HepG2 (cell line): ENCODE data around the gene TSSK3. TPM values are rescaled to one million over a fixed set of nuclear protein-coding genes. Genes with fewer than 3 reads are reported as not detected.

Source experiments
- CCAR2 ChIP-seq: fragments of 200-400 bp; formaldehyde crosslinking; optimal IDR thresholded peaks from 2 replicates; pipeline ENCODE3; 2018; ENCODE audit warnings: low read depth, mild to moderate bottlenecking, low read length, moderate library complexity
- ETS1 ChIP-seq: sonication (generic); formaldehyde crosslinking; IDR thresholded peaks from 2 replicates; pipeline ENCODE4 v1.4.0; 2020; ENCODE audit warnings: missing genetic modification reagents
- HCFC1 ChIP-seq: fragments of 150-350 bp; IDR thresholded peaks from 2 replicates; pipeline ENCODE4 v1.6.1; 2014; ENCODE audit warnings: low read depth, low read length
- RBFOX2 ChIP-seq: fragments of 200-400 bp; formaldehyde crosslinking; IDR thresholded peaks from 2 replicates; pipeline ENCODE4 v1.6.1; 2017; ENCODE audit warnings: low read depth, mild to moderate bottlenecking, low read length
- RNF2 ChIP-seq: fragments of 450-650 bp; conservative IDR thresholded peaks from 2 replicates; pipeline ENCODE4 v1.6.1; 2016; ENCODE audit warnings: low read depth
- ZFP1 ChIP-seq: IDR thresholded peaks from 2 replicates; pipeline ENCODE4 v1.6.1; 2016
- ZFP90 ChIP-seq: sonication (generic); formaldehyde crosslinking; IDR thresholded peaks from 2 replicates; pipeline ENCODE4 v1.8.0; 2022; ENCODE audit warnings: missing genetic modification reagents, mild to moderate bottlenecking, inconsistent platforms, borderline replicate concordance
- ZNF264 ChIP-seq: sonication (generic); formaldehyde crosslinking; IDR thresholded peaks from 2 replicates; pipeline ENCODE4 v1.4.0; 2020; ENCODE audit warnings: missing genetic modification reagents
- ZNF274 ChIP-seq: sonication (generic); formaldehyde crosslinking; IDR thresholded peaks from 2 replicates; pipeline ENCODE4 v1.5.1; 2020; ENCODE audit warnings: mild to moderate bottlenecking, missing genetic modification reagents
- ZNF276 ChIP-seq: sonication (generic); formaldehyde crosslinking; IDR thresholded peaks from 2 replicates; pipeline ENCODE4 v1.4.0; 2020; ENCODE audit warnings: mild to moderate bottlenecking, low read depth, missing genetic modification reagents
- ZNF350 ChIP-seq: sonication (generic); formaldehyde crosslinking; IDR thresholded peaks from 2 replicates; pipeline ENCODE4 v1.4.0; 2020; ENCODE audit warnings: mild to moderate bottlenecking, low read depth, missing genetic modification reagents, borderline replicate concordance
- ZNF530 ChIP-seq: sonication (generic); formaldehyde crosslinking; IDR thresholded peaks from 2 replicates; pipeline ENCODE4 v1.5.0; 2020; ENCODE audit warnings: low read depth, mild to moderate bottlenecking, missing genetic modification reagents
- ZNF687 ChIP-seq: sonication (generic); formaldehyde crosslinking; IDR thresholded peaks from 2 replicates; pipeline ENCODE4 v1.5.1; 2020; ENCODE audit warnings: mild to moderate bottlenecking, missing genetic modification reagents, moderate library complexity
- ZNF720 ChIP-seq: sonication (generic); formaldehyde crosslinking; IDR thresholded peaks from 2 replicates; pipeline ENCODE4 v1.4.0; 2020; ENCODE audit warnings: missing genetic modification reagents
- ZNF75D ChIP-seq: sonication (generic); formaldehyde crosslinking; IDR thresholded peaks from 2 replicates; pipeline ENCODE4 v1.8.1; 2023; ENCODE audit warnings: missing genetic modification reagents, mild to moderate bottlenecking, borderline replicate concordance
- ZZZ3 ChIP-seq: sonication (generic); formaldehyde crosslinking; IDR thresholded peaks from 2 replicates; pipeline ENCODE4 v1.4.0; 2020; ENCODE audit warnings: missing genetic modification reagents, mild to moderate bottlenecking, borderline replicate concordance
- polyA plus RNA-seq, 8 experiments: library from polyadenylated mRNA; depleted of rRNA in 3 of 8; stranded (reverse) in 7 of 8; unstranded in 1 of 8; fragments of >200 nt; fragmentation: Illumina TruSeq in 4 of 8; extraction: Trizol in 4 of 8; gene quantifications; 2 replicates each; pipeline versions ENCODE4 v1.2.1 to v1.2.3, GENCODE V29; 2011 to 2016; ENCODE audit warnings: low read depth in 4 of 8, missing spikeins in 1 of 8, mixed read lengths in 1 of 8; ENCODE audit not compliant: insufficient read depth in 1 of 8
- total RNA-seq, 5 experiments: library from RNA; depleted of rRNA; stranded (reverse); fragments of >200 nt; fragmentation: Illumina TruSeq; extraction: Trizol; gene quantifications; 2 replicates each; pipeline ENCODE4 v1.2.3, GENCODE V29; 2016; ENCODE audit warnings: low read depth in 1 of 5
- TF ChIP-seq, protein P1 (sequence below): sonication (generic); formaldehyde crosslinking; IDR thresholded peaks from 2 replicates; pipeline ENCODE4 v1.5.0; 2020; ENCODE audit warnings: missing genetic modification reagents
- TF ChIP-seq, protein P2 (sequence below): sonication (generic); formaldehyde crosslinking; IDR thresholded peaks from 2 replicates; pipeline ENCODE4 v1.5.0; 2020; ENCODE audit warnings: missing genetic modification reagents
- TF ChIP-seq, protein P3 (sequence below): fragments of 450-650 bp; IDR thresholded peaks from 2 replicates; pipeline ENCODE4 v1.6.1; 2017

The TSSK3 gene
- total and polyA plus RNA-seq, 2 of the 13 experiments (the other 11 are each of a cell fraction or from before 2014, with no cell fraction given), result 1.0 to 1.1 TPM

DNA sequence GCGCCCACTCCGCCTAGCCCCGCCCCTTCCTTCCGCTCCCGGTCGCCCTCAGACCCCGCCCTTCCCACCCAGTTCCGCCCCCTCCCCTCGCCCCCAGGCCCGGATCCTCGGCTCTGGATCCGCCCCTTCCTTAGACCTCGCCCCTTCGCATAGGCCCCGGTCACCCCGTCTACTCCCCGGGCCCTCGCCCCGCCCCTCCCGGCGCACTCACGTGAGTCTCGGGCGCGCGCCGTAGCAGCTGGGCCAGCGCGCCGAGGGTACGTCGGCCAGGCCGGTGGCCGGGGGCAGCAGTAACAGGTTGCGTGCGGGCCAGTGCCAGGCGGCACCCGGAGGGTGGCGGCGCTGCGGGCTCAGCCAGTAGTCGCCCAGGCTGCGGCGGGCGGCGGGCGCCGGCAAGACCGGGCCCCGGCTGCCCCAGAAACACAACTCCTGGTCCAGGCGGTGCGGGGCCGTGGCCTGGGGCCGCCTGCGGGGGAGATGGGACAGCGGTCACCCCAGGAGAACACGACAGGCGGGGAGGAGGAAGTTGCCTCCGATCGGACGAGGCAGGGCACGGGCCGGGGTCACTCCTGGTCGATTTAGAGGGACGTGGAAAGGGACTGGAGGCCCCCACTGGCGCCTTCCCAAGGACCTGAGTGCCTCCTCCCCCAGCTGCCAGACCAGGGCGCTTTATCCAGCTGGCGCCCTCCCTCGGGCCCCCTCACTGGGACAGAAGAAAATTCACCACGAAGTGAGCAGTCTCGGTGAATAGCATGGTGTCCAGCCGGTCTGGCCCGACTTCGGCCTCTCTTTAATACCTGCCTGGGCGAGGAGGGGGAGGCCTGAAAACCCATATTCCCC, 10.7 kb upstream of the TSSK3 start (continued):
- TF ChIP-seq, protein P1, sequence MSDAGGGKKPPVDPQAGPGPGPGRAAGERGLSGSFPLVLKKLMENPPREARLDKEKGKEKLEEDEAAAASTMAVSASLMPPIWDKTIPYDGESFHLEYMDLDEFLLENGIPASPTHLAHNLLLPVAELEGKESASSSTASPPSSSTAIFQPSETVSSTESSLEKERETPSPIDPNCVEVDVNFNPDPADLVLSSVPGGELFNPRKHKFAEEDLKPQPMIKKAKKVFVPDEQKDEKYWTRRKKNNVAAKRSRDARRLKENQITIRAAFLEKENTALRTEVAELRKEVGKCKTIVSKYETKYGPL, result no peak
- TF ChIP-seq ZFP90 (CRISPR knock-in tag), result peak; percentile 64; the same call in 1 of the 2 replicates
- TF ChIP-seq, protein P2, sequence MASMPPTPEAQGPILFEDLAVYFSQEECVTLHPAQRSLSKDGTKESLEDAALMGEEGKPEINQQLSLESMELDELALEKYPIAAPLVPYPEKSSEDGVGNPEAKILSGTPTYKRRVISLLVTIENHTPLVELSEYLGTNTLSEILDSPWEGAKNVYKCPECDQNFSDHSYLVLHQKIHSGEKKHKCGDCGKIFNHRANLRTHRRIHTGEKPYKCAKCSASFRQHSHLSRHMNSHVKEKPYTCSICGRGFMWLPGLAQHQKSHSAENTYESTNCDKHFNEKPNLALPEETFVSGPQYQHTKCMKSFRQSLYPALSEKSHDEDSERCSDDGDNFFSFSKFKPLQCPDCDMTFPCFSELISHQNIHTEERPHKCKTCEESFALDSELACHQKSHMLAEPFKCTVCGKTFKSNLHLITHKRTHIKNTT, result no peak
- peak; percentile 9; the same call in 1 of the 2 replicates for TF ChIP-seq ETS1 (CRISPR knock-in tag)
- TF ChIP-seq, protein P3, sequence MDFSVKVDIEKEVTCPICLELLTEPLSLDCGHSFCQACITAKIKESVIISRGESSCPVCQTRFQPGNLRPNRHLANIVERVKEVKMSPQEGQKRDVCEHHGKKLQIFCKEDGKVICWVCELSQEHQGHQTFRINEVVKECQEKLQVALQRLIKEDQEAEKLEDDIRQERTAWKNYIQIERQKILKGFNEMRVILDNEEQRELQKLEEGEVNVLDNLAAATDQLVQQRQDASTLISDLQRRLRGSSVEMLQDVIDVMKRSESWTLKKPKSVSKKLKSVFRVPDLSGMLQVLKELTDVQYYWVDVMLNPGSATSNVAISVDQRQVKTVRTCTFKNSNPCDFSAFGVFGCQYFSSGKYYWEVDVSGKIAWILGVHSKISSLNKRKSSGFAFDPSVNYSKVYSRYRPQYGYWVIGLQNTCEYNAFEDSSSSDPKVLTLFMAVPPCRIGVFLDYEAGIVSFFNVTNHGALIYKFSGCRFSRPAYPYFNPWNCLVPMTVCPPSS, result no peak
- no peak for TF ChIP-seq ZNF276 (CRISPR knock-in tag)
- TF ChIP-seq ZNF274 (CRISPR knock-in tag), result no peak
- TF ChIP-seq CCAR2, result no peak
- no peak for TF ChIP-seq ZFP1
- no peak for TF ChIP-seq HCFC1
- TF ChIP-seq RNF2, result 0 out of 2 replicates have a peak, but pooled peaks have one; percentile 37
- peak; percentile 92 for TF ChIP-seq RBFOX2
- TF ChIP-seq ZNF530, result no peak
- TF ChIP-seq ZZZ3 (CRISPR knock-in tag), result no peak
- TF ChIP-seq ZNF720 (CRISPR knock-in tag), result no peak
- TF ChIP-seq ZNF687 (CRISPR knock-in tag), result peak; percentile 88
- no peak for TF ChIP-seq ZNF264 (CRISPR knock-in tag)
- TF ChIP-seq ZNF350 (CRISPR knock-in tag), result peak; percentile 18; the same call in 1 of the 2 replicates
- no peak for TF ChIP-seq ZNF75D
